Loucy (cell line): Measurements from ENCODE around the gene FGF7.
"Not testable (repeated sequence)": the region's sequence is repeated elsewhere in the genome, so short reads cannot be mapped to it uniquely, and the experiment has no call there.

Experiments used
- H2AFZ ChIP-seq: fragments of 200-600 bp; sonication (generic); 2 replicates; pipeline ENCODE4 v1.6.0; 2016; ENCODE audit warnings: antibody characterized with exemption, mild to moderate bottlenecking, low read length, moderate library complexity
- H3F3A ChIP-seq: fragments of 200-600 bp; 2 replicates; pipeline ENCODE4 v1.6.0; 2016; ENCODE audit warnings: antibody characterized with exemption, low read depth, mild to moderate bottlenecking
- H3K27me3 ChIP-seq: fragments of 200-600 bp; sonication (generic); 2 replicates; pipeline ENCODE4 v1.6.1; 2014; ENCODE audit warnings: low read length, mild to moderate bottlenecking; ENCODE audit not compliant: insufficient read depth, poor library complexity, severe bottlenecking
- H3K36me3 ChIP-seq: fragments of 200-600 bp; sonication (generic); 2 replicates; pipeline ENCODE4 v1.6.1; 2016; ENCODE audit warnings: low read length; ENCODE audit not compliant: insufficient read depth
- H3K4me1 ChIP-seq: fragments of 200-600 bp; sonication (generic); 2 replicates; pipeline ENCODE4 v1.5.1; 2014; ENCODE audit warnings: low read length, mild to moderate bottlenecking; ENCODE audit not compliant: insufficient read depth, poor library complexity, severe bottlenecking
- H3K4me2 ChIP-seq: fragments of 200-600 bp; sonication (generic); 2 replicates; pipeline ENCODE4 v1.6.0; 2014; ENCODE audit warnings: antibody characterized with exemption, low read length, low read depth, mild to moderate bottlenecking; ENCODE audit not compliant: poor library complexity, severe bottlenecking
- H3K4me3 ChIP-seq: fragments of 200-600 bp; sonication (generic); 2 replicates; pipeline ENCODE4 v1.5.1; 2014; ENCODE audit warnings: low read length, mild to moderate bottlenecking, mixed read lengths; ENCODE audit not compliant: poor library complexity, severe bottlenecking
- H3K79me2 ChIP-seq: fragments of 200-600 bp; sonication (generic); 2 replicates; pipeline ENCODE4 v1.6.1; 2014; ENCODE audit warnings: low read length; ENCODE audit not compliant: insufficient read depth
- H3K9ac ChIP-seq: fragments of 200-600 bp; sonication (generic); 2 replicates; pipeline ENCODE4 v1.6.0; 2014; ENCODE audit warnings: mild to moderate bottlenecking, low read depth, low read length, moderate library complexity; ENCODE audit not compliant: poor library complexity, severe bottlenecking
- H3K9me2 ChIP-seq: fragments of 200-600 bp; sonication (generic); replicated peaks from 2 replicates; pipeline ENCODE4 v1.6.1; 2016; ENCODE audit warnings: low read depth, low read length, mixed read lengths
- H3K9me3 ChIP-seq: fragments of 200-600 bp; sonication (generic); 2 replicates; pipeline ENCODE4 v1.6.1; 2014; ENCODE audit warnings: mild to moderate bottlenecking, antibody characterized with exemption, low read length, low read depth; ENCODE audit not compliant: insufficient read depth
- H4K20me1 ChIP-seq: fragments of 200-600 bp; sonication (generic); 2 replicates; pipeline ENCODE4 v1.6.0; 2014; ENCODE audit warnings: antibody characterized with exemption, low read length, mild to moderate bottlenecking; ENCODE audit not compliant: insufficient read depth, poor library complexity, severe bottlenecking
- EZH2phosphoT487 ChIP-seq: fragments of 200-600 bp; IDR thresholded peaks from 2 replicates; pipeline ENCODE4 v1.6.1; 2018; ENCODE audit warnings: antibody characterized with exemption, mild to moderate bottlenecking, moderate library complexity, borderline replicate concordance
- TF ChIP-seq, protein P1 (sequence below): fragments of 200-600 bp; sonication (generic); conservative IDR thresholded peaks from 2 replicates; pipeline ENCODE4 v1.5.1; 2014; ENCODE audit warnings: mild to moderate bottlenecking, antibody characterized with exemption, low read length

FGF7 gene

DNA sequence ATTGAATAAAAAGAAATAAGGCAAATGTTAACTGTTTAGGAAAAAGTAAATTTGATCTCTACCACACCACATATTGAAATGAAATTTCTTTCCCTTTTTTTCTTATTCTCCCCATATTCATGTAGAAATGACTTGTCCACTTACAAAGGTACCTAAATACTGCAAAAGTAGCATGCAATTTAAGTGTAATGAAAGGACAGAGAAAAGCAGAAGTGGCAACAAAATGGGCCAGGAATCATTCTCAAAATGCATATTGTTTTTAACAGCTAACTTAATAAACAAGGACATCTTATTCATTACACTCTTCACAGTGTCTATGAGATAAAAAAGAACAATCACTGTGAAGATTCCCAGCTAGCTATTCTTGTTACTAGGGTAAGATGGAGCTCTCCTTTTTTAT, 40.6 kb upstream of the FGF7 start:
- Histone ChIP-seq H3K36me3 (no peaks in the 10 kb centered on the region), H3K27me3 (no peaks in the 10 kb centered on the region), H3K9me3 (no peaks in the 10 kb centered on the region), H3K4me2 (no peak overlapping the region), H3K79me2 (no peaks in the 10 kb centered on the region), H2AFZ (no peak overlapping the region), H3K9me2 (no peaks in the 10 kb centered on the region), H3F3A (no peaks in the 10 kb centered on the region), H3K4me1 (no peaks in the 10 kb centered on the region), H4K20me1 (no peaks in the 10 kb centered on the region), H3K9ac (no peak overlapping the region), H3K4me3 (no peak overlapping the region)
- TF ChIP-seq EZH2phosphoT487, result no peak
- TF ChIP-seq, protein P1, sequence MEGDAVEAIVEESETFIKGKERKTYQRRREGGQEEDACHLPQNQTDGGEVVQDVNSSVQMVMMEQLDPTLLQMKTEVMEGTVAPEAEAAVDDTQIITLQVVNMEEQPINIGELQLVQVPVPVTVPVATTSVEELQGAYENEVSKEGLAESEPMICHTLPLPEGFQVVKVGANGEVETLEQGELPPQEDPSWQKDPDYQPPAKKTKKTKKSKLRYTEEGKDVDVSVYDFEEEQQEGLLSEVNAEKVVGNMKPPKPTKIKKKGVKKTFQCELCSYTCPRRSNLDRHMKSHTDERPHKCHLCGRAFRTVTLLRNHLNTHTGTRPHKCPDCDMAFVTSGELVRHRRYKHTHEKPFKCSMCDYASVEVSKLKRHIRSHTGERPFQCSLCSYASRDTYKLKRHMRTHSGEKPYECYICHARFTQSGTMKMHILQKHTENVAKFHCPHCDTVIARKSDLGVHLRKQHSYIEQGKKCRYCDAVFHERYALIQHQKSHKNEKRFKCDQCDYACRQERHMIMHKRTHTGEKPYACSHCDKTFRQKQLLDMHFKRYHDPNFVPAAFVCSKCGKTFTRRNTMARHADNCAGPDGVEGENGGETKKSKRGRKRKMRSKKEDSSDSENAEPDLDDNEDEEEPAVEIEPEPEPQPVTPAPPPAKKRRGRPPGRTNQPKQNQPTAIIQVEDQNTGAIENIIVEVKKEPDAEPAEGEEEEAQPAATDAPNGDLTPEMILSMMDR, result no peak

DNA sequence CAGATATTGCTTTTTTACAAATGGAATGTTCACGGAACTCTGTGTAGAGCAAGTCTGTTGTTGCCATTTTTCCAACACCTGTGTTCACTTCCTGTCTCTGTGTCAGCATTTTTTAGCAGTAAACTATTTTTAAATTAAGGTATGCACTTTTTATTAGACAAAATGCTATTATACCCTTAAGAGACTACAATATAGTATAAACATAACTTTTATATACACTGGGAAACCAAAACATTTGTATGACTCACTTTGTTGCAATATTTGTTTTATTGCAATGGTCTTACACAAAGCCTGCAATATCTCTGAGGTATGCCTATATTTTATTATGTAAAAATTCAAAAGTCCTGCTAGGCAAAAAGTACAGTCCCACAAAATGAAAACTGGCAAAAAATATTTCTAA, 39.8 kb upstream of the FGF7 start:
- H3K9ac ChIP-seq, result no peak overlapping the region
- no peaks in the 10 kb centered on the region for H3K9me3 ChIP-seq
- H3K4me2 ChIP-seq, result no peak overlapping the region
- no peaks in the 10 kb centered on the region for H3K9me2 ChIP-seq
- no peak overlapping the region for H3K4me3 ChIP-seq
- H3K79me2 ChIP-seq, result no peaks in the 10 kb centered on the region
- no peaks in the 10 kb centered on the region for H3K27me3 ChIP-seq
- H3K4me1 ChIP-seq, result no peaks in the 10 kb centered on the region
- no peak overlapping the region; the same call in 1 of the 2 replicates for H2AFZ ChIP-seq
- H4K20me1 ChIP-seq, result no peaks in the 10 kb centered on the region
- no peaks in the 10 kb centered on the region for H3F3A ChIP-seq
- H3K36me3 ChIP-seq, result no peaks in the 10 kb centered on the region
- TF ChIP-seq, protein P1, result no peak
- TF ChIP-seq EZH2phosphoT487, result no peak

DNA sequence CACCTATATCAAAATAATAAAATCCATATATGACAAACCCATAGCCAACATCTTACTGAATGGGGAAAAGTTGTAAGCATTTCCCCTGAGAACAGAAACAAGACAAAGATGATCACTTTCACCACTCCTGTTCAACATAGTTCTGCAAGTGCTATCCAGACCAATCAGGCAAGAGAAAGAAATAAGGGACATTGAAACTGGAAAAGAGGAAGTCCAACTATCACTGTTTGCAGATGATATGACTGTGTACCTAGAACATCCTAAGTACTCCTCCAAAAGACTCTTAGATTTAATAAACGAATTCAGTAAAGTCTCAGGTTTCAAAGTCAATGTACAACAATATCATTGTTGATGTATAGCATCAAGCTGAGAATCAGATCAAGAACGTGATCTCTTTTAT, 35.6 kb upstream of the FGF7 start:
- no peaks in the 10 kb centered on the region for H3K27me3 ChIP-seq
- H3K4me1 ChIP-seq, result no peaks in the 10 kb centered on the region
- H3K4me3 ChIP-seq, result no peak overlapping the region
- H3F3A ChIP-seq, result no peaks in the 10 kb centered on the region
- no peak overlapping the region for H3K4me2 ChIP-seq
- no peak overlapping the region for H2AFZ ChIP-seq
- H3K9me3 ChIP-seq, result no peaks in the 10 kb centered on the region
- H4K20me1 ChIP-seq, result no peaks in the 10 kb centered on the region
- H3K36me3 ChIP-seq, result no peaks in the 10 kb centered on the region
- no peak overlapping the region for H3K9ac ChIP-seq
- TF ChIP-seq EZH2phosphoT487, result no peak
- TF ChIP-seq, protein P1, result no peak
- H3K79me2 ChIP-seq, result no peaks in the 10 kb centered on the region
- H3K9me2 ChIP-seq, result no peaks in the 10 kb centered on the region

DNA sequence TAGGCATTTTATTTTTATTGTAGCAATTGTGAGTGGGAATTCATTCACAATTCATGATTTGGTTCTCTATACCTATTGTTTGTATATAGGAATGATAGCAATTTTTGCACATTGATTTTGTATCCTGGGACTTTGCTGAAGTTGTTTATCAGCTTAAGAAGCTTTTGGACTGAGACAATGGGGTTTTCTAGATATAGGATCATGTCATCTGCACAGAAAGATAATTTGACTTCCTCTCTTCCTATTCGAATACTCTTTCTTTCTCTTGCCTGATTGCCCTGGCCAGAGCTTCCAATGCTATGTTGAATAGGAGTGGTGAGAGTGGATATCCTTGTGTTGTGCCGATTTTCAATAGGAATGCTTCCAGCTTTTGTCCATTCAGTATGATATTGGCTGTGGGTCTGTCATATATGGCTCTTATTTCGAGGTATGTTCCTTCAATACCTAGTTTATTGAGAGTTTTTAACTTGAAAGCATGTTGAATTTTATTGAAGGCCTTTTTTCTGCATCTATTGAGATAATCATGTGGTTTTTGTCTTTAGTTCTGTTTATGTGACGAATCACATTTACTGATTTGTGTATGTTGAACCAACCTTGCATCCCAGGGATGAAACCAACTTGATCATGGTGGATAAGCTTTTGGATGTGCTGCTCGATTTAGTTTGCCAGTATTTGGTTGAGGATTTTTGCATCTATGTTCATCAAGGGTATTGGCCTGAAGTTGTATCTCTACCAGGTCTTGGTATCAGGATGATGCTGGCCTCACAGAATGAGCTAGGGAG, 20.3 kb upstream of the FGF7 start:
- H2AFZ ChIP-seq, H4K20me1 ChIP-seq, H3K9me3 ChIP-seq, H3K27me3 ChIP-seq, H3F3A ChIP-seq, H3K36me3 ChIP-seq, H3K79me2 ChIP-seq, H3K4me3 ChIP-seq, H3K9ac ChIP-seq, H3K4me1 ChIP-seq, H3K9me2 ChIP-seq, H3K4me2 ChIP-seq: not testable (repeated sequence)
